NCI-H2029 treated with DMSO at 0.1 percent for 48 hours (cell line): ENCODE data around the gene RPS6KA2.

Source experiments
- DNase-seq: peaks from one replicate; lab custom pipeline; 2025; lab: John Stamatoyannopoulos, UW

The RPS6KA2 gene

DNA sequence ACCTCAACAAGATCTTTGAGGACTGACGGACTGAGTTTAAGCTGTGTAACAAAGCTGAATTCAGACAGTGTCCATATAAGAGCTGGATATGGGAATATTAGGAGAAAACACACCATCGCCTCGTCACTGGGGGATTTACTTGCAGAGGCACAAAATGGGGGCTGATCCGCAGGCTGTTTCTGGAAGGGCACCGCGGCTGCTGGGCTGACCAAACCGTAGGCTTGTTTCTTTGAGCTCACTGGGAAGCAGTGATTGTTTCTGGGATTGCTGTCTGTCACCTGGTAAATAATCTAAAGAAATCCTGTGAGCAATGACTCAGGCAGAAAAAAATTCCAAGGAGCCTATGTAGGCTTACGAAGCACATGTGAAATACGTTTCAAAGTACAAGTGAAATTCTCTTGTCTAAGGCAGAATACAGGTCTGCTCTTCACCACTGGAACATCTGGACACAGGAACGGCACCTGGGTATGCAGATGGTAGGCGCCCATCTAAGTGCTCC lies 180.4 kb downstream of the RPS6KA2 start:
- no peak for DNase-seq

DNA sequence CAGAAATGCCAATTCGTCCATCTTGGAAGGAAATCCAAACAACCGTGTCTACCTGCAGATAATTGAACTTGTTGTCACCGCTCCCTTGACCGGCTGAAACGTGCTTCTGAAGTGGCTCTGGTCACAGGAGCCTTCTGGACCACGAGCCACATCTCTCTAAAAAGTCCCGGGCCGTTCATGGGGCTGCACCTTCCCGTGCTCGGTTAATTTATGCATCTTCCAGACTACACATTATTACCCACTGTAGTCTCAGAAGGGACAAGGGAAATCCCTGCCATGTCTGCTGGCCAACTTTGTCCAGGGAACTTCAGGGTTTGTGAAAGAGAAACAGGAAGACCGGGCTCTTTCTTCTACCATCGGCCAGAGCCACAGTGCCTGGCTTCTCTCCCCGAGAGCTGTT lies 180.9 kb downstream of the RPS6KA2 start:
- no peak for DNase-seq

DNA sequence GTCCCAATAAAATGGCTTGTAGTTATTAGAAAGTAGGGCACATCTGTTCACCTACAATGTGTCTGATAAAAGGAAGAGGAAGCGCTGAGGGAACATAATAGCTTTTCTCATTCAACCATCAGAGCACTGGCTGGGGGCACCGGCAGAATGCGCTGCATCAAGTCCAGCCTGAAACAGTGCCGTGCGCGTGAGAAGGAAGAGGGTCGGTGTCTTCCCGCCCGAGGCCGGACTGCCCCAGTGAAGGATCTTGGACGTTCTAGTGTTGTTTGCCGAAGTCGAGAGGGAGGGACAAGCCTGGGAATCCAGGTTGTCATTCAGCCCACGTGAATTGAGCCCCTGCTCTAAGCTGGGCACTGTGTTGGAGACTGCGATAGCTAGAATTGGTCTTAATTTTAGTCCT lies 182.6 kb downstream of the RPS6KA2 start:
- no peak for DNase-seq

DNA sequence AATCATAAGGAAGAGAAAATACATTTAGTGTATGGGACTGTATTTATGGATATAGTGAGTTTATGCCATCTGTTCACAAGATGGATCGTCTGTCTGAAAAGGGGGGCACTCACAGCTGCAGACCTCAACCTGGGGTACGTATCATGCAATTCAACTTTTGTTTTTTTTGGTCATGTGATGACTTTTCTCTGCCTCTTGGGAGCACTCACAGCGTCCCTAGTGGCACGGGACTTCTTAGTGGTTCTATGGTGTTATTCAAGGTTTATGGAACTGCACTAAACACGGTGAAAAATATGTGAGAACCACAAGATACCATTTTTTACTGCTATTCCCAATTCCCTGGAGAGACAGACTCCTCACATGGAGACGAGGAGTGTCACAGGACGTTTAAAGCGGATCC lies 183.9 kb downstream of the RPS6KA2 start:
- DNase-seq = no peak

DNA sequence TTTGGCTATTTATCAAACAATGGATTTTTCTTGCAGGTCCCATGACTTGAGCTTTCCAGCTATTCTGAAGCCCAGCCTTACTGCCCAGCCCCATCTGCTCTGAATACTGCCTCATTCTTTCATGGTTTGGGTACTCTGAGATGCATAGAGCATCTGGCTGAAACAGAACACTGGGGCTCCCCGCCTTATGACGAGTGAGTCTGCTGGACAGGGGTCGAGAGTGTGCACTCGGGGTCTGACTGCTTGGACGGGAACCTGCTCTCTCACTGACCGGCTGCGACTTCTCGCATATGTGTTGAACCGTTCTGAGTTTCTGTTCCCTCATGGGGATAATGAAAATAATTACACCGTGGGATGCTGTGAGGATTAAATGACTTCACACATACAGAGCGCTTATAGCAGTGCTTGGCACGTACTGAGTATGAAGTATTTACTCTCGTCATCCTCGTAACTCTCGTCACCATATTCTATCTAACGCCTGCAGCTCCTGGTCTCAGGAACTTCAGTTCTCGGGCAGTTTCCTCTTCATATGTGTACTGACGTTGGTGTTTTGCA lies 184.8 kb downstream of the RPS6KA2 start:
- DNase-seq = no peak

DNA sequence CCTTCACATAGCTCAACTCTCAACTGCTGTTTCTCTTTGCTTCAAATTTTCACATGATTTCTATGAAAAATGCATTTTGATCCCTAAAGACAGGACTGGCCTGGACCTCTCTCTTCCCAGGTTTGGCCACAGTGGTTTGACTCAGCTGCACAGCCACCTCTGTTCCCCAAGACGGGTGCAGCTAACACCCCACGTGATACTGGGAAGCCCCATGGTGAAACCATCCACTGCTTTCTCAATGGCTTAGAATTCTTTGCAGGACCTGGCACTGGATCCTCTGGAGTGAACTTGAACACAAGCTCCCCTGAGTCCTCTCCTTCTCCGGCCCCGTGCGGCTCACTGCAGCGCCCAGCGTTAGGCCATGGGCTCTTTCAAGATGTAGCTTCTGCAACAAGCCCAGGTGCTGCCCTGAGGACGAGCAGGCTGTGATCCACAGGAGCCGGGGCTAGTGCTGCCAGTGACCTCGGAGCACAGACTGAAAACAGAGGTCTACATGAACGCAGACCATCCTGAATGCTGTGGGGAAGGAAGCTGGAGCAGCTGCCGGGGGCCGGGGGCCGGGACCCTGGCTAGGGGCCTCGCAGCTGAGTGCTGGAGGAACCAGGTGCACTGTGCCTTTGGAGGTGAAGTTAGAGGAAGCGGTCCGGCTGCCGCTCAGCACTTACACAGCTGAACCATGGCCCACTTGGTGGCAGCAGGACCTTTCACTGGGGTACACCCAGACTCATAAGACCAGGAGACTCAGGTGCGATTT lies 185.5 kb downstream of the RPS6KA2 start:
- DNase-seq = no peak

DNA sequence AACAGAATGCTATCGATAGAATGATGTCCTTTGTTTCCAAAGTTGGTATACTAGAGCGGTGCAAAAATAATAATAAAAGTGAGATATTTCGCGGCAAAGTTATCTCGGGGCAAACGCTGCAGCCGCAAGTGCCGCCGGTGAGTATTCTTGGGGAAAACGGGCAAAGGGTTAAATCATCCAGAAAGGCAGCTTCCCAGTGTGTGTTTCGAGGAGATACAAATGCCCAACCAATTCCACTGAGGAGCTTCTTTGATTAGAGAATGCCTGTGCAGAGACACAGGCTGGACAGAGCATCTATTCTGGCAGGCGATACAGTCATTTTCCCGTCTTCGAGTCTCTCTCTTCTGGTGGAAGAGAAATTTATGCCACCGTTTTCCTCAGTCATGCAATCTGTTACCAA lies 186.3 kb downstream of the RPS6KA2 start:
- no peak for DNase-seq

DNA sequence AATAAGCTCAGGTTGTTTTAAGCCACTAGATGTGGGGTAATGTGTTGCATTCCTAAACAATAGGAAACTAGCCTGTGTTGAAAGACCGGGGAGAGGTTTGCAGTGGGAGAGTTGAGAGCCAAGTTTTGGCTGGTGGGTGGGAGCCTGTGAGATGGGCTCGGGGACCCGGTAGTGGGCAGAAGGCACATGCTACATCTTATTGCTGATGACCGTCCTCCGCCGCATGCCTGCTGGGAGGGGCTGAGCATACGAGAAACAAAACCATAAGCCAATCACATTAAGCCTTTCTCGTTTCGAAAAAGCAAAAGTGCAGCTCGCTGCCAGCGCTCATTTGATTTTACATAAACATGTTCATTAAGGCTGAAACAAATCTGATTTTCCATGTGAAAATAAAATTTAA lies 186.9 kb downstream of the RPS6KA2 start:
- DNase-seq = no peak

DNA sequence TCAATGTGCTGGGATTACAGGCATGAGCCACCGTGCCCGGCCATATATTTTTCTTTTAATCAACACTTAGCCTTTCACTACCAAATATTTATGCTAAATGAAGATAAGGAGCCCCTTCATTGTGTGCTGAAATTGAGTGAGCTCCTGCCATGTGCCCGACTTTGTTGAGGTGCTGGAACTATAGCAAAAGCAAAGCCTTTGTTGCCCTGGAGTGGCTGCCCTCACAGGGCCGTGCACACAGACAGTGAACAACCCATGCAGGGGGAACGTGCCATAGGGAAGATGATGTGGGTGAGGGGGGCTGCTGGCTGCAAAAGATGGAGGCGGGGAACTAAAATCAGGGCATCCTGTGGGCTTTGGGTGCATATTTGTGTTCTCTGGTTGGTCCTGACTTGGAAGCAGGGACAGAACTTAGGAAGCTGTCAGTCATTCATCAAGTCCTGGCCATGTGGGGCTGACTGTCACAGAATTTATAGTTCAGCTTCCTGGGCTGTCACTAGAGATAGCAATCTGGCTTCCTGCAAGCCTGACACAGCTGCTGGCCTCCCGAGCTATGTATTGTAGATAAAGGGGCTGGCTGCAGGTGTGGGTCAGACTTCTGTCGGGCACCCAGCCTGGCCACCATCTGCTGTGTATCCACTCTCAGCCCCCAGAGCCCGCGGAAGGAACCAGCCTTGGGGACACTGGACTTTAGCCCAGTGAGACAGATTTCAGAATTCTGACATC lies 187.5 kb downstream of the RPS6KA2 start:
- DNase-seq = no peak

DNA sequence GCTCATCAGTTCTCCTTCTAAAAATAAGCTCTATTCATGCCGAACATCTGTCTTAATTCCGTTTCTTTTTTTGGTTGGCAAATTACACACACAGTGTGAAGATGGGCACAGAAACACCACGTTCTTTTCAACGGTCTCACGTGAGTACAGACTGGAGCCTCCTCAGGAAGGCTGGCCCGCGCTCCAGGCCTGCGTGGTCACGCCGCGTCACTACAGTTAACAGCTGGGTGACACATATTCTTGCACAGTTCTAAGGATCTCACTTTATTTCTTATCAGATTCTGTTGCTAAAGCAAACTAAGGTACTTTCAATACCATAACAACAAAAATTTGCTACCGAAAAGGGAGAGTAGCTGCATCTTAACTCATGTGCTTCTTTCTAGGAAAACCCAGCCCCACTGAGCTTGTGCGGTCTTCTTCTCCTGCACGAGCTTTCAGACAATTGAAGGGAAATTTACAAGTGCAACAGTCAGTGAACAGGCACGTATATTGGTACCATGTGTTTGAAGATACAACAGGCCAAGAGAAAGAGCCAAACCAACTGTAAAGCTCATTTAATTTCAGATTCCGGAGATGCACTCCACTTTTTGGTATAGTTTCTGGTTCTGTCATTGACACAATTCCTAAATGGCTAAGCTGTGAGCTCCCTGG lies 188.7 kb downstream of the RPS6KA2 start:
- DNase-seq = no peak

DNA sequence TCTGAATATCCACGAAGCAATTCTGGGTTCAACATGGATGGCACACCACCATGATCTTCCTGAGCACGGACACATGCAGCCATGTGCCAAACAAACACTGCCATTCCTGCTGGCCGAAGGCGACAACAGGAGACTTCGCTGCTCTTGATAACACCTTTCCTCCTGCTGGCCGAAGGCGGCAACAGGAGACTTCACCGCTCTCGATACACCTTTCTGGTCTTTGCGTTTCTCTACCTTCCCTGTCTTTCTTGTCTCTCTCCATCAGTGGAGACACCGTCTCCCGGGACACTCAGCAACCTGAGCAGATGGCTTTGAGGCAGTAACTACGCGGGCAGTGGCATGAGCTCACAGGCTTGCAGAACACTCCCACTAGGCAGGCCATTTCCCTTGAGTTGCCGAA lies 189.4 kb downstream of the RPS6KA2 start:
- no peak for DNase-seq

DNA sequence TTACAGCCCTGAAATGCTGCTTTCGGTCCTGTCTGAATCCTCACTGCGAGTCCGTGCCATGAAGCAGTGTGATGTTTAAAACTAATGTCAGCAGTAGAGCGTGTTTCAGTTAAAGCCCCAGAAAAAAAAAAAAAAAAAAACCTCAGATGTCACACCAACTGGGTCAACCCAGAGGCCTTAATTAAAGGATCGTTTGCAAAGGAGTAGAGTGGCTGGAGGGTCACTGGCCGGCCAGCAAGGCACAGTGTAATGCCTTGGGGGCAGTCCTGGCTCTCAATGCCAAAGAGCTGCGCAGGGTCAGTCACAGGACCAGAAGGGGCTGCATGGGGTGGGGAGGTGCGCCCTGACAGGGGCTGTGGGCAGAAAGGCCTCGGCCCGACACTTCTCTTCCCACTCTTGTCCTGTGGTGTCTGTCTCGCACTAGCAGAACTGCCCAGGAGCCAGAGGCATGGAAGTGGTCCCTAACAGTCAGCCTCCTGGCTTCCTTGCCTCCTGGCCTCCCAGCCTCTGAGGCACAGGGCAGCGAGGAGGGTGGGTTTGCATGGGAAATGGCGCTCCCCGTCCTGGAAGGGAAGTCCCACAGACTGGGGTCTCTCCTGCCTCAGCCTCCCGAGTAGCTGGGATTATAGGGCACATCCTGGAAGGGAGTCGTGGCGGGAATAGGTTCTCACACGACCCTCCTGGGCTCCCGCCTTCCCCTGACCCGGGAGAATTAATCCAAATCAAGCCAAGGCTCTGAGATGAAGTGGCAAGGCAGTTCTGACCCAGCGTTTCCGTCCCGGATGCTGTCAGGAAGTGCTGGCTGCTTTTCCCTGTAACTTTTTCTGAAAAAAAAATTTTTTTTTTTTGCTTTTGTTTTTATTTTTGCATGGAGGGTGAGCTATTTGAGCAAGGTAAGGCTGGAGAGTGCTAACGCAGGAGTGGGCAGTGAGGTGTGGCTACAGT lies 190.6 kb downstream of the RPS6KA2 start:
- DNase-seq = no peak

DNA sequence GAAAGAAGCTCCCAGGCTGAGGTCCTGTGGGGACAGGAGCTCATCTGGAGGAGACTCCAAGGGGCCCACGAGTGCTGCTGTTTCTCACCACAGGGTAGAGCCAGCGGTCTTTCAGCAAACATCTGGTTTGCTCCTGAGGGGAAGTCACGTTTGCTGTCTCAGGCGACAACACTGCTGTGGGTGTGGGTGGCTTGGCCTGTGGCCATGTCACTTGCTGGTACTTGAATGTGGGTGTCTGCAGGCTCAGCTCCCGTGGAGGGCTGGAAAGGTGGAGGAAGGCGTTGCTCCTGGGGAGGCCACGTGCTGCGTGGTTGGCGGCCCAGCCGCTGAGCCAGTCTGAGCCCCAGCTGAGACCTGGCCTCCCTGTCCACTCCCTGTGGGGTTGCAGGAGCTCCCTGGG lies 191.5 kb downstream of the RPS6KA2 start:
- no peak for DNase-seq

DNA sequence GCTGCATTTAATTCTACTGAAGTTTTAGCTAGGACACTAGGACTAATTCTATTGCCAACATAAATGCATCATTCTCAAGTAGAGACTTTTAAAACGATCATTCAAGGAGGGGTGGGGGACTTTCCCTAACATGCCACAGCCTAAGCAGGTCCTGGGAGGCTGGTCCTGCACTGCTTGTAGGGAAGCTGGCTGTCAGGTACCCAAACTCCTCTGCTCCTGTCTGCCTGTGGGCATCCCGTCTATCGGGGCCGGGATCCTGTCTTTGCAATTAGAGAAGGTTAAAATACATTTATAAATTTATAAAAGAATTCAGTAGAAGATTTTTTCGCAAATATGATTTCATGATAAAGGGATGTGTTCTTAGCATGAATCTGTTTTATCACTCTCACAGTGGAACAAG lies 192.7 kb downstream of the RPS6KA2 start:
- no peak for DNase-seq

DNA sequence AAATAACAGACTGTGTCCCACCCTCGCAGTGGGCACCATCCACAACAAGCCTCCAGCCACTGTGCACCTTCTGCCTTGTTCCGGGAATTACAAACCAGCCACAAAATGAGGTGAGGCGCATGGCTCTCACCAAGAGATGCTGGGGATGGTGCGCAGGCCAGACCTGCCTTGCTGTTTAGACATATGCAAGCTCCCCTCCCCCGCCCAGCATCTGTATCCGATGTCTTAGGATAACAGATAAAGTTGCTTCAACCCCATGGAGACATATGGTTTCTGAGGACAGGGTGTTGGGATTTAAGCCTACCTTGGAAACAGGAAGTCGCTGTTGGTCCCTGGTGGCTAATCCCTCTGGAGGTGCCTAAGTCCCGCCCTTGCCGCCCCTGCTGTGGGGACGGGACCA lies 194.0 kb downstream of the RPS6KA2 start:
- DNase-seq = no peak

DNA sequence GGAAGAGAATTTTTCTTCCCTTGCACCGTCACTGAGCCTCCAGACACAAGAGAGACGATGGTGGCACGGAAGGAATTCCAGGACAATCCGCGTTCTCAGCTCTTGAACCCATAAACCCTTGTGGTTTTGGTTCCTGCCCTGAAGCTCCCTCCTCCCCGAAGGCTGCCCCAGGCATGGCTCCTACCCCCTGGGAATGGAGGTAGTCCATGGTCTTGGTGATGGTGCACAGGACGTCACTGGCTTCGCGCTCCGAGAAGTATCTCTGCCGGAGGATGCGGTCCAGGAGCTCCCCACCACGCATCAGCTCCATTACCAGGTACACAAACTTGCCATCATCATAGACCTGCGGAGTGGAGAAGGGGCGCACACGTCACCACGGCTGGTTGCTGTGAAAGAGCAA lies 196.8 kb downstream of the RPS6KA2 start:
- DNase-seq = no peak

DNA sequence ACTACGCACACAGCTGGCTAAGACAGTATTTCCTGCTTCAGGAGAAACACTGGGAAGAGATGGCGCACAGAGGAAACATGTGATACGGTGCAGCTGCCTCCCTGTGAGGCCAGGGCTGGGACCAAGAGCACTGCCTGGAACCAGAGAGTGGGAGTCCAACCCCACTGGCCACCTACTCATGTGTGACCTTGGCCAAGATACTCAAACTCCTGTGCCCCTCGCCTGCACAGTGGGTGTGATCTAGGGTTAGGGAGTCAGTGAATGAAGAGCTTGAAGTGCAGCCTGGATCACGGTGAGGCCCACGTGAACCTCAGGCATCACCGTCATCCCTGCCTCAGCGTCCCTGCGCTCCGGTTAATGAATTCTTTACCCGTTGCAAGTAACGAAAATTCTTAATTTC lies 202.6 kb downstream of the RPS6KA2 start:
- no peak for DNase-seq

DNA sequence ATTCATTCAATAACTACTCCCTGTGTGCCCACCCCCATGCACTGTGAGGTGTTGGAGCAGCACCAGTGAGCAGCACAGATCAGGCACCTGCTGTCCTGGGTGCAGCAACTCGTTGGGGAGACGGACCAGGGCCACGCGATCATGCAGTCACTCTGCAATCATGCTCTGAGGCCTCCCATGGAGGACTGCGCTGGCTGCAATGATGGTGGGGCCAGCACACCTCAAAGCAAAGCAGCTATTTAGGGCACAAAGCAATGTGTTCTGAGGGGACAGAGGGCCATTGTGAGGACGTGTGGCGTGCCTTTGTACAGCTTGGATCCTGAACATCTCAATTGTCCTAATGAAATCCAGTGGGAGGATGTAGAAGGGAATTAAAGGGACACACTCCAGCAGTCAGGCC lies 203.3 kb downstream of the RPS6KA2 start:
- DNase-seq = no peak

DNA sequence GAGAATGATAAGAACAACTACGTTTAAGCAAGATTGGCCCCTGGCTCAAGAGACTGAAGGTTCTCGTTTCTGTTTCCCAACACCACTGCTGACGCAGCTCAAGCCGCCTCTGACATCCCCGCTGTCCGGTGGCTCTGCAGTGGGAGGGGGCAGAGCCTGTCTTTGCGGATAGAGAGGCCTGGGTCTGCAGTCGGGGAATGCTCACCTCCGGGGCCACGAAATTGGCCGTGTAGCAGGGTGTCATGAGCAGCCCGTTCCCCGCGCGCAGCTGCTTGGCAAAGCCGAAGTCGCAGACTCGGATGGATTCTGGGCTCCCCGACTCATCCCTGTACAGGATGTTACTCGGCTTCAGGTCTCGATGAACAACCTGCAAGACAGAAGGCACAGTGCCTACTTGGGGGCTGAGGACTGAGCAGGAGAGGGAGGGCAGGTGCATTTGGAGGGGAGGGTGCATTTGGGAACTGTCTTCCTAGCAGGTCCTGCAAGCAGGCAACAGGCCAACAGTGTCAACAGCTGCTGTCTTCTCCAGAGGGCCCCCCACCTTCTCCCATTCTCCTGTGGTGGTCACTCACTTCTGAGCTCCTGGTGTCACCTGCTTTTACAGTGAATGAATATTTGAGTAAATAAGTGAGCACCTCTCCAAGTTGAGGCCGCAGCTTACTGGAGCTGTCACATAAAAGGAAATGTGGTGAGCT lies 203.9 kb downstream of the RPS6KA2 start:
- no peak for DNase-seq

DNA sequence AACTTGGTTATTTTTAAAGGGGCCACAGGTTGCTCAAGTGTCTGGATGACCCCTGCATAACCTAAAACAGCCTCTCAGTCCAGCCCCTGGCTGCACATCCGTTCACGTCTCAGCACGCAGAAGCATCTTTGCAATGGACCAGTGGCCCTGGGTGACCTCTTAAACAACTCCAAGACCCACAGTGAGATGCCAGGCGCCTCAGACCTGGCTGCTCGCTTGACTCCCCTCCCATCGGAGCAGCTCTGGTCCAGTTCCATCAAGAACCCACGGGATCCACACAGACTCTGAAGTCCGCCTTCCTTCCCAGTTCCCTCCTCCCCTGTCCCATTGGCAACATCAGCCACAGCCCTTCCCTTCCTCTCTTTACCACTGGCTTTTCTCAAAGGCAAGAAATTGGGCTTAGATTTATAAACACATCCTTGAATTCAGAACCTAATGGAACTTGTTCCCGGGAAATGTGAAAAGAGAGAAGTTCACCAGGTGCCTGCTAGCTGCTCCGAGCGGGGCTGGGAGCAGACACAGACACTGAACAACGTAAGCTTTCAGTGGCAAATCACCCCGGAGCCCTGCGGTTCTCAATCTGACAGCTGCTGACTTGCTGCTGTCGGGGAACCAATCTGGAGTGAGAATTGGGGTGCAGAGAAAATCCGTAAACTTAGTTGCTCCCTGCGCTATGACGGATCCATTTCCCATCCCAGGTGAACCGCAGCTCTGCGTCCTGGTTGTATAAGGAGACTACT lies 204.7 kb downstream of the RPS6KA2 start:
- no peak for DNase-seq
